NB4 (cell line): ENCODE data around the gene CYB561.

Experiments used
- MYC ChIP-seq: IDR thresholded peaks from 2 replicates; pipeline ENCODE4 v1.6.1; 2011; ENCODE audit warnings: low read depth, low read length
- POLR2A ChIP-seq: IDR thresholded peaks from 2 replicates; pipeline ENCODE4 v1.6.1; 2011; ENCODE audit warnings: mild to moderate bottlenecking; ENCODE audit not compliant: insufficient read length; ENCODE audit errors: extremely low read depth
- TF ChIP-seq, protein P1 (sequence below): IDR thresholded peaks from one replicate; pipeline ENCODE4 v1.5.1; 2012; ENCODE audit warnings: low read depth, low read length

DNA sequence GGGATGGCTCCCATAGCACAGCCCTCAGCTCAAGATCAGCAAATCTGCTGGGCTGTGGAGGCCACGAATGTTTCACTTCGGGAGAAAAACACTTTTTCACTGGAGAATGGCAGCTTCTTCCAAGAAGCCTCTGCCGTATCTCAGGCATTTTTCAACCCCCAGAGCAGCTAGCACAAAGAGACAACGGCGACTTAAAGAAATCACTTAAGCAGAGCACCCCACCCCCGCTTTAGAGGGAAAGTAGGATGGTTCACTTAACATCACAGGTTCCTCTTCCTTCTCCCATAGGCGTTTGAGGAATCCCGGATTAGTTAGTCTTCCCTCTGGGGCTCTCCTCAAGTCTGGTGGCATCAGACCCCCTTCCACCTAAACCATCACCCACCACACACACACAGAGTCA is 27.6 kb downstream of the CYB561 start:
- TF ChIP-seq, protein P1, sequence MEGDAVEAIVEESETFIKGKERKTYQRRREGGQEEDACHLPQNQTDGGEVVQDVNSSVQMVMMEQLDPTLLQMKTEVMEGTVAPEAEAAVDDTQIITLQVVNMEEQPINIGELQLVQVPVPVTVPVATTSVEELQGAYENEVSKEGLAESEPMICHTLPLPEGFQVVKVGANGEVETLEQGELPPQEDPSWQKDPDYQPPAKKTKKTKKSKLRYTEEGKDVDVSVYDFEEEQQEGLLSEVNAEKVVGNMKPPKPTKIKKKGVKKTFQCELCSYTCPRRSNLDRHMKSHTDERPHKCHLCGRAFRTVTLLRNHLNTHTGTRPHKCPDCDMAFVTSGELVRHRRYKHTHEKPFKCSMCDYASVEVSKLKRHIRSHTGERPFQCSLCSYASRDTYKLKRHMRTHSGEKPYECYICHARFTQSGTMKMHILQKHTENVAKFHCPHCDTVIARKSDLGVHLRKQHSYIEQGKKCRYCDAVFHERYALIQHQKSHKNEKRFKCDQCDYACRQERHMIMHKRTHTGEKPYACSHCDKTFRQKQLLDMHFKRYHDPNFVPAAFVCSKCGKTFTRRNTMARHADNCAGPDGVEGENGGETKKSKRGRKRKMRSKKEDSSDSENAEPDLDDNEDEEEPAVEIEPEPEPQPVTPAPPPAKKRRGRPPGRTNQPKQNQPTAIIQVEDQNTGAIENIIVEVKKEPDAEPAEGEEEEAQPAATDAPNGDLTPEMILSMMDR = no peak
- TF ChIP-seq POLR2A (no peak), MYC (no peak)
